Measurements from ENCODE around the gene NDST1. TPM values are rescaled to one million over a fixed set of nuclear protein-coding genes. Genes with fewer than 3 reads are reported as not detected.

NDST1 gene
- polyA plus RNA-seq, 2 of the 4 experiments (the other 2 are of a cell fraction) = 24.4 to 50.8 TPM

- Histone ChIP-seq H3K27ac (peak overlapping the region in 1 of 2 experiments; percentile 27; a peak in 2 of 6 replicates), H3K4me2 (no peak overlapping the region), H3K9me3 (no peaks in the 10 kb centered on the region), H3K4me3 (no peak overlapping the region), H3K4me1 (peaks cover 25% of the 10 kb centered on the region)
- ChIA-PET POLR2A (interaction anchor here (0.6 kb wide), 1 partner anchor 15 kb away, joined by 3 read pairs; no protein-coding TSS in a partner anchor), CTCF (interaction anchor here (0.6 to 18.8 kb wide), 26 partner anchors 12 to 527 kb away, joined by 3 to 180 read pairs (median 5); no protein-coding TSS in a partner anchor)
- no peak for FAIRE-seq
- DNase-seq (ENCODE audit: low read depth in 1 of 2, low spot score in 1 of 2) = peak; percentile 68 to 96
- peak; percentile 88 to 94 for ATAC-seq
- 44% methylated on average over 5 of the region's 8 CpGs for WGBS (ENCODE audit: missing lambda C conversion rate)
- TF ChIP-seq SMC3 (IDR thresholded peaks at IDR 0.05) (peak; percentile 82), CEBPB (IDR thresholded peaks at IDR 0.05) (no peak), HEYL (CRISPR knock-in tag; IDR thresholded peaks at IDR 0.05) (no peak), RAD21 (conservative IDR thresholded peaks at IDR 0.05 in 1 of 2, IDR thresholded peaks at IDR 0.05 in 1 of 2) (peak; percentile 77 to 78), CTCF (IDR thresholded peaks at IDR 0.05) (peak; percentile 82), E2F6 (IDR thresholded peaks at IDR 0.05; ENCODE audit: borderline replicate concordance, low read depth) (no peak)
Measured at GRCh38 chr5:150544611-150545219, 36.8 kb downstream of the NDST1 start.

GRCh38 chr5:150545246-150545645 lies 37.3 kb downstream of the NDST1 start:
- FAIRE-seq (no peak), ATAC-seq (no peak), DNase-seq (ENCODE audit: low read depth in 1 of 2, low spot score in 1 of 2) (no peak)
- peaks cover 25% of the 10 kb centered on the region for H3K4me1 ChIP-seq
- no peak for TF ChIP-seq PBX3 (IDR thresholded peaks at IDR 0.05)
- TF ChIP-seq MAX (IDR thresholded peaks at IDR 0.05) = no peak
- no peak for TF ChIP-seq CBX8 (IDR thresholded peaks at IDR 0.05)
- no peak for TF ChIP-seq POLR2AphosphoS2 (conservative IDR thresholded peaks at IDR 0.05; ENCODE audit: low read length)
- no peak for TF ChIP-seq HES2 (IDR thresholded peaks at IDR 0.05)
- no peak for TF ChIP-seq ESRRA (IDR thresholded peaks at IDR 0.05; ENCODE audit: borderline replicate concordance, low read length)
- no peak for TF ChIP-seq KDM5A (IDR thresholded peaks at IDR 0.05)
- TF ChIP-seq JUNB (IDR thresholded peaks at IDR 0.05) = no peak
- TF ChIP-seq RAD21 (conservative IDR thresholded peaks at IDR 0.05 in 1 of 2, IDR thresholded peaks at IDR 0.05 in 1 of 2) = no peak
- TF ChIP-seq ZSCAN20 (CRISPR knock-in tag; IDR thresholded peaks at IDR 0.05) = no peak
- TF ChIP-seq EP300 (IDR thresholded peaks at IDR 0.05) = no peak
- TF ChIP-seq HOXB5 (CRISPR knock-in tag; IDR thresholded peaks at IDR 0.05) = no peak
- no peak for TF ChIP-seq USF2 (IDR thresholded peaks at IDR 0.05)
- TF ChIP-seq MYC (IDR thresholded peaks at IDR 0.05; ENCODE audit: borderline replicate concordance, low read length) = no peak
- TF ChIP-seq RFX5 (IDR thresholded peaks at IDR 0.05) = no peak
- TF ChIP-seq BHLHE40 (IDR thresholded peaks at IDR 0.05; ENCODE audit: low read depth, low read length) = no peak
- no peak for TF ChIP-seq FOXS1 (CRISPR knock-in tag; IDR thresholded peaks at IDR 0.05)
- TF ChIP-seq MAFK (IDR thresholded peaks at IDR 0.05; ENCODE audit: partially characterized antibody) = no peak
- no peak for TF ChIP-seq SMC3 (IDR thresholded peaks at IDR 0.05)
- POLR2A ChIA-PET = no interaction called here
- CTCF ChIA-PET = interaction anchor here (0.6 to 18.8 kb wide), 26 partner anchors 12 to 527 kb away, joined by 3 to 180 read pairs (median 5); no protein-coding TSS in a partner anchor
- H3K4me2 ChIP-seq = no peak overlapping the region
- 88% methylated on average over 13 of the region's 13 CpGs for WGBS (ENCODE audit: missing lambda C conversion rate)
- H3K4me3 ChIP-seq = no peak overlapping the region
- H3K9me3 ChIP-seq = no peaks in the 10 kb centered on the region
- H3K27ac ChIP-seq = no peak overlapping the region
